ENCODE data around the gene ISX. TPM values are rescaled to one million over a fixed set of nuclear protein-coding genes. Genes with fewer than 3 reads are reported as not detected.

ISX gene
- total and polyA plus RNA-seq, 2 of the 13 experiments (the other 11 are each of a cell fraction or from before 2014, with no cell fraction given): 1.4 to 1.8 TPM

GRCh38 chr22:35104491-35104890 lies 38.5 kb downstream of the ISX start:
- ATAC-seq: no peak
- BruUV-seq (replicated peaks): no TSS peak
- WGBS (ENCODE audit: low lambda C conversion rate): 11% methylated on average over 10 of the region's 11 CpGs

More at GRCh38 chr22:35104491-35104890, 38.5 kb downstream of the ISX start:
- H3K4me1 ChIP-seq (ENCODE audit: insufficient read depth, low read length): no peaks in the 10 kb centered on the region
- H3K9ac ChIP-seq (ENCODE audit: insufficient read depth, low read depth, low read length): no peak overlapping the region
- FAIRE-seq (no peak), DNase-seq (ENCODE audit: low spot score) (no peak)
- POLR2A ChIA-PET: no interaction called here
- H3K4me2 ChIP-seq (ENCODE audit: low read depth, low read length): no peak overlapping the region
- no peak overlapping the region for H3K4me3 ChIP-seq (replicated peaks in 1 of 3; ENCODE audit: insufficient read depth in 1 of 3, low read depth in 2 of 3, low read length in 3 of 3)
- in situ Hi-C loops (cut with HindIII; ENCODE audit: extremely low pct_ligation_motif_present, low pct_unique_long_range_greater_than_20kb): no loop called here
- H3K27ac ChIP-seq (ENCODE audit: extremely low read length, insufficient read depth, low read length): no peak overlapping the region
- intact Hi-C loops (cut with micrococcal nuclease; ENCODE audit: unreplicated experiment): no loop called here
- no peaks in the 10 kb centered on the region for H3K9me3 ChIP-seq (ENCODE audit: low read length)
- no peaks in the 10 kb centered on the region for H4K20me1 ChIP-seq (ENCODE audit: insufficient read depth, low read length)
- H3K27me3 ChIP-seq (ENCODE audit: control insufficient read depth in 1 of 2, insufficient read depth in 2 of 2, low read length in 2 of 2): peaks cover 4 to 12% of the 10 kb centered on the region in 2 experiments; a peak in 3 of 5 replicates
- H3K79me2 ChIP-seq (ENCODE audit: insufficient read depth, low read length): no peaks in the 10 kb centered on the region
- H3K36me3 ChIP-seq (replicated peaks in 1 of 2; ENCODE audit: control insufficient read depth in 1 of 2, insufficient read depth in 2 of 2, low read length in 2 of 2): no peaks in the 10 kb centered on the region
- TF ChIP-seq IKZF1 (IDR thresholded peaks at IDR 0.05) (no peak), EHMT2 (IDR thresholded peaks at IDR 0.05; ENCODE audit: borderline replicate concordance, low read depth, low read length) (no peak), HOMEZ (CRISPR knock-in tag; IDR thresholded peaks at IDR 0.05; ENCODE audit: low read depth) (no peak), HMG20B (CRISPR knock-in tag; conservative IDR thresholded peaks at IDR 0.05) (no peak), CHD2 (IDR thresholded peaks at IDR 0.05; ENCODE audit: low read depth, low read length) (no peak), POLR2A (IDR thresholded peaks at IDR 0.05; ENCODE audit: insufficient read depth in 1 of 2, low read depth in 2 of 2, low read length in 2 of 2) (no peak), HES4 (CRISPR knock-in tag; IDR thresholded peaks at IDR 0.05; ENCODE audit: borderline replicate concordance) (no peak), GATAD2A (CRISPR knock-in tag; IDR thresholded peaks at IDR 0.05) (no peak), TAF1 (CRISPR knock-in tag; IDR thresholded peaks at IDR 0.05) (no peak), ZNF431 (CRISPR knock-in tag; IDR thresholded peaks at IDR 0.05; ENCODE audit: borderline replicate concordance, low read depth) (no peak), FOXC1 (CRISPR knock-in tag; IDR thresholded peaks at IDR 0.05; ENCODE audit: borderline replicate concordance) (no peak), EEA1 (CRISPR knock-in tag; IDR thresholded peaks at IDR 0.05; ENCODE audit: borderline replicate concordance) (no peak), POGK (CRISPR knock-in tag; conservative IDR thresholded peaks at IDR 0.05) (no peak), ZNF691 (CRISPR knock-in tag; IDR thresholded peaks at IDR 0.05; ENCODE audit: borderline replicate concordance, low read depth) (no peak), NFE2L1 (CRISPR knock-in tag; IDR thresholded peaks at IDR 0.05; ENCODE audit: borderline replicate concordance) (no peak), ZBTB33 (CRISPR knock-in tag; IDR thresholded peaks at IDR 0.05) (no peak), ATAD3A (CRISPR knock-in tag; IDR thresholded peaks at IDR 0.05) (no peak), ZNF530 (CRISPR knock-in tag; IDR thresholded peaks at IDR 0.05; ENCODE audit: low read depth) (no peak)
- CTCF ChIA-PET (ENCODE audit: low intra/inter-chr PET ratio, low total read pairs): no interaction called here
- no peak overlapping the region for H2AFZ ChIP-seq (ENCODE audit: low read length)
